Measurements from ENCODE around the gene TAF11L14.
"Not testable (repeated sequence)": the region's sequence is repeated elsewhere in the genome, so short reads cannot be mapped to it uniquely, and the experiment has no call there.

Gene TAF11L14

GRCh38 chr5:17649232-17649631, 15.0 kb downstream of the TAF11L14 start:
- not testable (repeated sequence) for H3K27ac Mint-ChIP-seq; H3K27me3 Mint-ChIP-seq; ATAC-seq (replicated peaks); H3K4me3 Mint-ChIP-seq; DNase-seq; H3K36me3 Mint-ChIP-seq (ENCODE audit: insufficient read depth); H3K4me1 Mint-ChIP-seq (ENCODE audit: low read depth in 2 of 2)
- H3K9me3 Mint-ChIP-seq, result peaks cover 7 to 21% of the 10 kb centered on the region in 2 donors

DNA sequence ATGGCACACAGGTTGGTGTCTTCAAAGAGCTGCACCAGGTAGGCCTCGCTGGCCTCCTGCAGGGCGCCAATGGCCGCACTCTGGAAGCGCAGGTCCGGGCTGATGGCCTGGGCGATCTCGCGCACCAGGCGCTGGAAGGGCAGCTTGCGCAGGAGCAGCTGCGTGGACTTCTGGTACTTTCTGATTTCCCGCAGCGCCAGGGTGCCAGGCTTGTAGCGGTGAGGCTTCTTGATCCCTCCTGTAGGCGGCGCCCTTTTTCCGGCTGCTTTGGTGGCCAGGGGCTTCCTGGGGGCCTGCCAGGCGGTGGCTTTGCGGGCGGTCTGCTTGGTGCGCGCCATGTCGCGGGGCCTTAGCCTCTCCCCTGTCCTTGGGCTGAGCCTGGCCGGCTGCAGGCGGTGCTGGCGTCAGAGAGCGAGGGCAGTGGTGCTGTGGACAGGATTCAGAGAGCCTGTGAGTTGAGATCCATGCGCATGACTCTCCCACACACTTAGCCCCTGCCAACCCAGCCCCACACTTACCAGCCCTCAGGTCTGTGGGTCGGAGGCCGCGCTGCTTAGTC, 21.0 kb downstream of the TAF11L14 start:
- H3K27me3 Mint-ChIP-seq; H3K27ac Mint-ChIP-seq; H3K4me3 Mint-ChIP-seq; ATAC-seq (replicated peaks); H3K4me1 Mint-ChIP-seq (ENCODE audit: low read depth in 2 of 2); H3K9me3 Mint-ChIP-seq; H3K36me3 Mint-ChIP-seq (ENCODE audit: insufficient read depth); DNase-seq: not testable (repeated sequence)

DNA sequence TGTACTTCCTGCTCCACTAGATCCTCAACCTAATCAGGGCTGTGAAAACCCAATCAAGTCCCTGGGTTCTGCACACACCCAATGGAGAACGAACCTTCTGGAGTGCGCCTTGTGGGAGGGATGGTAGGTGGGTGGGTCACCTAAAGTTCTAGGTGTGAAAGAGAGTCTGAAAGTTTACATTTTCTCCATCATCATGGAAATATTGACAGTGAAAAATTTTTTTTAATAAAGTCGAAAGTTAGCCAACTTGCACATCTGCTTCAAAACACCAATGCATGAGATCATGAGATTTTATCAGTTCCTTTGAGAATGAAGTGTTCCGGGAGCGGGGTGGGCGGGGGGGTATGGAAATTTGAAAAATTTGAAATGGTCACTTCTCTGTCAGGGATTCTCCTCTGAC, 21.7 kb downstream of the TAF11L14 start:
- ATAC-seq (replicated peaks) (no peak), DNase-seq (no peak)
- H3K36me3 Mint-ChIP-seq (ENCODE audit: insufficient read depth), result no peaks in the 10 kb centered on the region
- H3K9me3 Mint-ChIP-seq, result peaks cover 9 to 11% of the 10 kb centered on the region in 2 donors
- H3K4me1 Mint-ChIP-seq (ENCODE audit: low read depth in 2 of 2), result no peaks in the 10 kb centered on the region
- no peak overlapping the region for H3K27ac Mint-ChIP-seq
- H3K27me3 Mint-ChIP-seq, result no peaks in the 10 kb centered on the region
- H3K4me3 Mint-ChIP-seq, result no peak overlapping the region

GRCh38 chr5:17663182-17663581, 28.9 kb downstream of the TAF11L14 start:
- Mint-ChIP-seq H3K36me3 (ENCODE audit: insufficient read depth) (no peaks in the 10 kb centered on the region), H3K27me3 (no peaks in the 10 kb centered on the region), H3K27ac (no peak overlapping the region), H3K9me3 (peaks cover 11 to 28% of the 10 kb centered on the region in 2 donors), H3K4me1 (ENCODE audit: low read depth in 2 of 2) (no peaks in the 10 kb centered on the region), H3K4me3 (no peak overlapping the region)
- ATAC-seq (replicated peaks) (no peak), DNase-seq (no peak)

- H3K4me1 Mint-ChIP-seq (ENCODE audit: low read depth in 2 of 2), result no peaks in the 10 kb centered on the region
- no peak for ATAC-seq (replicated peaks)
Measured at GRCh38 chr5:17665836-17666235, 31.6 kb downstream of the TAF11L14 start.

DNA sequence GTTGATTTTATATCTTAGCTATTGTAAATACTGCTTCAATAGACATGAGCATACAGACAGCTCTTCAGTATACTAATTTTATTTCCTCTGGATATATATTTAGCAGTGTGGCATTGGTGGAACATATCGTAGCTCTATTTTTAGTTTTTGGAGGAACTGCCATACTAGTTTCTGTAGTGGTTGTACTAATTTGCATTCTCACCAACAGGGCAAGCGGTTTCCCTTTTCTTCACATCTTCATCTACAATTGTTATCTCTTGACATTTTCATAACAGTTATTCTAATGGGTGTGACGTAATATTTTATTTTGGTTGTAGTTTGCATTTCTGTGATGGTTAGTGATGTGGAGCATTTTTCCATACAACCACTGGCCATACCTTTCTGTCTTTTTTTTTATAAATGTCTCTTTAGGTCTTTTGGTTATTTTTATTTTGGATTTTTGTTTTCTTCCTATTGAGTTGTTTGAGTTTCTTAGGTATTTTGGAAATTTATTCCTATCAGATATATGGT, 32.5 kb downstream of the TAF11L14 start:
- peaks cover 10 to 17% of the 10 kb centered on the region in 2 donors for H3K9me3 Mint-ChIP-seq

More at GRCh38 chr5:17665836-17666235, 31.6 kb downstream of the TAF11L14 start:
- no peak overlapping the region for H3K4me3 Mint-ChIP-seq
- H3K36me3 Mint-ChIP-seq (ENCODE audit: insufficient read depth), result no peaks in the 10 kb centered on the region
- no peaks in the 10 kb centered on the region for H3K27me3 Mint-ChIP-seq
- H3K9me3 Mint-ChIP-seq, result peaks cover 10 to 25% of the 10 kb centered on the region in 2 donors
- no peak for DNase-seq
- H3K27ac Mint-ChIP-seq, result no peak overlapping the region

GRCh38 chr5:17670353-17670752, 36.1 kb downstream of the TAF11L14 start:
- no peak overlapping the region for H3K4me3 Mint-ChIP-seq
- no peaks in the 10 kb centered on the region for H3K4me1 Mint-ChIP-seq (ENCODE audit: low read depth in 2 of 2)
- H3K27ac Mint-ChIP-seq, result no peak overlapping the region
- ATAC-seq (replicated peaks), result no peak
- no peak for DNase-seq
- H3K9me3 Mint-ChIP-seq, result peaks cover 9 to 21% of the 10 kb centered on the region in 2 donors
- H3K36me3 Mint-ChIP-seq (ENCODE audit: insufficient read depth), result no peaks in the 10 kb centered on the region
- no peaks in the 10 kb centered on the region for H3K27me3 Mint-ChIP-seq

More for the DNA sequence above, 32.5 kb downstream of the TAF11L14 start:
- Mint-ChIP-seq H3K27me3 (no peaks in the 10 kb centered on the region), H3K4me1 (ENCODE audit: low read depth in 2 of 2) (no peaks in the 10 kb centered on the region), H3K36me3 (ENCODE audit: insufficient read depth) (no peaks in the 10 kb centered on the region), H3K27ac (no peak overlapping the region), H3K4me3 (no peak overlapping the region)
- DNase-seq, result no peak
- no peak for ATAC-seq (replicated peaks)

DNA sequence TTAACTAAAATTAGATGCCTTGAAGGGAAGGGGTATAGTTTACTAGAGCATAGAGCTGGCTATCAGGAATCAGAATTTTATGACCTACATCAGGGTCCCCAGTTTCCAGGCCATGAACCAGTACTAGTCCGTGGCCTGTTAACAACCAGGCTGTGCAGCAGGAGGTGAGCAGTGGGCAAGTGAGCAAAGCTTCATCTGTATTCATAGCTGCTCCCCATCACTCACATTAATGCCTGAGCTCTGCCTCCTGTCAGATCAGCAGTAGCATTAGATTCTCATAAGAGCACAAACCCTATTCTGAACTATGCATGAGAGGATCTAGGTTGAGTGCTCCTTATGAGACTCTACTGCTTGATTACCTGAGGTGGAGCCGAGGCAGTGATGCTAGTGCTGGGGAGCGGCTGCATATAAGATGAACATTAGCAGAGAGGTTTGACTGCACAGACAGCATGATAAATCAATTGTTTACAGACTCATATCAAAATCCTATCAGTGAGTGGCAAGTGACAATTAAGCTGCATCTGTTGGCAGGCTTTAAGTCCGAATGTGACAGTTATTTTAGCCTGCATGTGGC, 44.6 kb downstream of the TAF11L14 start:
- Mint-ChIP-seq H3K27me3 (no peaks in the 10 kb centered on the region), H3K4me3 (no peak overlapping the region)
- no peak for ATAC-seq (replicated peaks)

DNA sequence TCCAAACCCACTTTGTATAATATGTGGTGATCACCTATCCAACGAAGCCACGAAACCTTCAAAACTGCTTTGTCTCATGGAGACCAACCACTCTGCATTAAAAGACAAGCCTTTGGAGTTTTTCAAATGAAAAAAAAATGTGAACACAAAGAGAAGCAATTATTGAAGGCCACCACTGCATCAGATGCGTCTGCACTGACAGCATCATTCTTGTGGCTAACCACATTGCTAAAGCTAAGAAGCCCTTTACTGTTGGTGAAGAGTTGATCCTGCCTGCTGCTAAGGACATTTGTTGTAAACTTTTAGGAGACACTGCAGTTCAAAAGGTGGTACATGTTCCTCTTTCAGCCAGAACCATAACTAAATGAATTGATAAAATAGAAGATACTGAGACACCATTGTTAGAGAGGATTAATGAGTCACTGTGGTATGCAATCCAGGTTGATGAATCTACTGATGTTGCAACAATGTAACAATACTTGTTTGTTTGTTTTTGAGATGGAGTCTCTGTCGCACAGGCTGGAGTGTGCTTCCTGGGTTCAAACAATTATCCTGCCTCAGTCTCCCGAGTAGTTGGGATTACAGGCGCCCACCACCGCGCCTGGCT, 45.4 kb downstream of the TAF11L14 start:
- Mint-ChIP-seq H3K27ac (no peak overlapping the region), H3K9me3 (peaks cover 0 to 2% of the 10 kb centered on the region in 2 donors), H3K4me3 (no peak overlapping the region), H3K4me1 (ENCODE audit: low read depth in 2 of 2) (no peaks in the 10 kb centered on the region), H3K27me3 (no peaks in the 10 kb centered on the region), H3K36me3 (ENCODE audit: insufficient read depth) (no peaks in the 10 kb centered on the region)
- ATAC-seq (replicated peaks), result no peak
- DNase-seq, result no peak

More for the DNA sequence above, 44.6 kb downstream of the TAF11L14 start:
- peaks cover 1 to 3% of the 10 kb centered on the region in 2 donors for H3K9me3 Mint-ChIP-seq
- no peaks in the 10 kb centered on the region for H3K4me1 Mint-ChIP-seq (ENCODE audit: low read depth in 2 of 2)
- DNase-seq, result no peak
- no peaks in the 10 kb centered on the region for H3K36me3 Mint-ChIP-seq (ENCODE audit: insufficient read depth)
- no peak overlapping the region for H3K27ac Mint-ChIP-seq

DNA sequence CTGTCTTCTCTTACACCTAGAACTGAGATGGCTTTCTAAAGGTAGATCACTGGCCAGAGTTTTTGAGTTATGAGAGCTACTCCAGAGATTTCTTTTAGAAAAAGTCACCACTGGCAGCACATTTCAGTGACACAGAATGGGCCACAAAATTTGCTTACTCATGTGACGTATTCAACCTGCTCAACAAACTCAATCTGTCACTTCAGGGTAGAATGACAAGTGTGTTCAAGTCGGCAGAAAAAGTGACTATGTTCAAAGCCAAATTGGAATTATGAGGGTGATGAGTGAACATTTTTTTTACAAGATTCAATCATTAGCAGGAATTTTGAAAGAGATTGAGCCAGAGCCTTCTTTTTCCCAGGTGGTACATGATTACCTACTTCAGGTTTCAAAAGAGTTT, 46.5 kb downstream of the TAF11L14 start:
- Mint-ChIP-seq H3K4me3 (no peak overlapping the region), H3K4me1 (ENCODE audit: low read depth in 2 of 2) (no peaks in the 10 kb centered on the region), H3K27me3 (no peaks in the 10 kb centered on the region), H3K9me3 (peaks cover 0 to 2% of the 10 kb centered on the region in 2 donors), H3K36me3 (ENCODE audit: insufficient read depth) (no peaks in the 10 kb centered on the region), H3K27ac (no peak overlapping the region)
- no peak for DNase-seq
- no peak for ATAC-seq (replicated peaks)
